Lower lobe of right lung (tissue), 2 donors: ENCODE data around the gene RNF130. TPM values are rescaled to one million over a fixed set of nuclear protein-coding genes. Genes with fewer than 3 reads are reported as not detected.

Experiments
- ATAC-seq, 2 donors: fragments of 200-7000 bp; cut with Tn5 transposase; one replicate each; pipeline ENCODE4 v1.9.1; 2020 to 2022; ENCODE audit warnings: mild to moderate bottlenecking in 2 of 2, moderate library complexity in 2 of 2
- DNase-seq: peaks from one replicate; pipeline ENCODE4 v3.0.0-alpha.2; 2020
- H3K27ac ChIP-seq: fragments of 200-600 bp; one replicate; pipeline ENCODE4 v1.8.0; 2022
- H3K27me3 ChIP-seq: fragments of 200-600 bp; one replicate; pipeline ENCODE4 v1.8.0; 2022; ENCODE audit warnings: low read depth
- H3K36me3 ChIP-seq: fragments of 200-600 bp; one replicate; pipeline ENCODE4 v1.8.0; 2022; ENCODE audit warnings: mild to moderate bottlenecking
- H3K4me1 ChIP-seq: fragments of 200-600 bp; one replicate; pipeline ENCODE4 v1.8.0; 2022
- H3K4me3 ChIP-seq: fragments of 200-600 bp; one replicate; pipeline ENCODE4 v1.8.0; 2022; ENCODE audit warnings: mild to moderate bottlenecking
- H3K9me3 ChIP-seq: fragments of 200-600 bp; one replicate; pipeline ENCODE4 v1.8.0; 2022
- CTCF ChIP-seq: fragments of 200-600 bp; IDR thresholded peaks from one replicate; pipeline ENCODE4 v1.8.0; 2022; ENCODE audit warnings: antibody characterized with exemption, mild to moderate bottlenecking
- intact Hi-C: fragments of 100-400 bp; cut with DNase I; formaldehyde crosslinking; loops from one replicate; pipeline ENCODE4 v1.11.0; 2022
- long read RNA-seq: library from polyadenylated mRNA; unstranded; transcript quantifications from one replicate; pipeline ENCODE4 v2.0.0, GENCODE V29; 2021
- total RNA-seq: library from RNA; stranded (reverse); fragmentation: NEBNext Ultra II Directional; extraction: Animal tissue kit (Norgen Biotek cat#: 25700); gene quantifications from one replicate; pipeline ENCODE4 v1.2.1, GENCODE V29; 2021
- donor health status: DM: no; HTN: yes; CAD: no; lungs with severe emphysema.

RNF130 gene
- total RNA-seq: 139 TPM
- long read RNA-seq, transcript RNF130-205 (9 exons, 2,263 nt): major isoform, 386 of 452 reads
- long read RNA-seq, partial matches to known transcripts: 34 of 452 reads
- long read RNA-seq, other reads (novel, unspliced or antisense): 29 of 452 reads

GRCh38 chr5:180071531-180072255, at the start of gene RNF130:
Gene RNF130 (minus strand): TSS chr5:180071759. CDS start chr5:180071702, 57 bp downstream.
- Histone ChIP-seq H3K4me1 (peaks cover 21% of the 10 kb centered on the region), H3K27me3 (no peaks in the 10 kb centered on the region), H3K27ac (peak within 1 kb of the TSS; percentile 92), H3K9me3 (no peaks in the 10 kb centered on the region), H3K36me3 (no peaks in the 10 kb centered on the region), H3K4me3 (peak within 1 kb of the TSS; percentile 94)
- DNase-seq (peak; percentile 95), ATAC-seq (peak; percentile 97)
- intact Hi-C loops: no loop called here
- TF ChIP-seq CTCF: no peak

GRCh38 chr5:180120237-180121101, 48.9 kb upstream of the RNF130 start:
- peaks cover 16% of the 10 kb centered on the region for H3K27me3 ChIP-seq
- ATAC-seq (no peak), DNase-seq (peak; percentile 35)
- H3K4me3 ChIP-seq: no peak overlapping the region
- intact Hi-C loops: no loop called here
- H3K27ac ChIP-seq: no peak overlapping the region
- no peak for TF ChIP-seq CTCF
- H3K4me1 ChIP-seq: no peaks in the 10 kb centered on the region
- H3K36me3 ChIP-seq: no peaks in the 10 kb centered on the region
- no peaks in the 10 kb centered on the region for H3K9me3 ChIP-seq

- intact Hi-C loops: no loop called here
- Histone ChIP-seq H3K4me1 (no peaks in the 10 kb centered on the region), H3K27me3 (peaks cover 16% of the 10 kb centered on the region), H3K9me3 (no peaks in the 10 kb centered on the region), H3K36me3 (no peaks in the 10 kb centered on the region), H3K4me3 (no peak overlapping the region), H3K27ac (no peak overlapping the region)
- ATAC-seq (no peak), DNase-seq (no peak)
- no peak for TF ChIP-seq CTCF
Observed at GRCh38 chr5:180119903-180120236, 48.3 kb upstream of the RNF130 start.

GRCh38 chr5:180119031-180119902, 47.7 kb upstream of the RNF130 start:
- no peak for TF ChIP-seq CTCF
- H3K27me3 ChIP-seq: peaks cover 16% of the 10 kb centered on the region
- intact Hi-C loops: no loop called here
- DNase-seq: no peak
- no peak overlapping the region for H3K27ac ChIP-seq
- ATAC-seq: no peak
- H3K9me3 ChIP-seq: no peaks in the 10 kb centered on the region
- H3K4me3 ChIP-seq: no peak overlapping the region
- H3K4me1 ChIP-seq: no peaks in the 10 kb centered on the region
- H3K36me3 ChIP-seq: no peaks in the 10 kb centered on the region

- H3K4me1 ChIP-seq: no peaks in the 10 kb centered on the region
- no peak for DNase-seq
- no peak overlapping the region for H3K27ac ChIP-seq
- intact Hi-C loops: no loop called here
- H3K27me3 ChIP-seq: peaks cover 16% of the 10 kb centered on the region
- no peak for ATAC-seq
- no peaks in the 10 kb centered on the region for H3K9me3 ChIP-seq
- no peak for TF ChIP-seq CTCF
- H3K36me3 ChIP-seq: no peaks in the 10 kb centered on the region
- H3K4me3 ChIP-seq: no peak overlapping the region
Observed at GRCh38 chr5:180118391-180118791, 46.8 kb upstream of the RNF130 start.
